Inferior parietal cortex (tissue), 1 donor: ENCODE results near the gene LILRB5.
"Not testable (repeated sequence)": the region's sequence is repeated elsewhere in the genome, so short reads cannot be mapped to it uniquely, and the experiment has no call there.

Experiments
- DNase-seq: peaks from one replicate; pipeline ENCODE4 v3.0.0-alpha.2; 2016; ENCODE audit errors: extremely low spot score

The LILRB5 gene

GRCh38 chr19:54257116-54257480 lies at the start of gene LILRB5:
TSS of gene LILRB5 (minus strand) at chr19:54257273. CDS start at chr19:54257193, 80 bp downstream.
- no peak for DNase-seq

- no peak for DNase-seq
Measured at GRCh38 chr19:54305141-54305540, 48.1 kb upstream of the LILRB5 start.

GRCh38 chr19:54302257-54302656 lies 45.2 kb upstream of the LILRB5 start:
- no peak for DNase-seq

GRCh38 chr19:54299515-54299914 lies 42.4 kb upstream of the LILRB5 start:
- no peak for DNase-seq

GRCh38 chr19:54299126-54299498 lies 42.0 kb upstream of the LILRB5 start:
- no peak for DNase-seq

GRCh38 chr19:54298357-54299125 lies 41.5 kb upstream of the LILRB5 start:
- DNase-seq = no peak

- DNase-seq = no peak
Measured at GRCh38 chr19:54297759-54298305, 40.8 kb upstream of the LILRB5 start.

- no peak for DNase-seq
Measured at GRCh38 chr19:54294539-54294938, 37.5 kb upstream of the LILRB5 start.

- DNase-seq = not testable (repeated sequence)
Measured at GRCh38 chr19:54289160-54289559, 32.1 kb upstream of the LILRB5 start.

GRCh38 chr19:54287456-54287855 lies 30.4 kb upstream of the LILRB5 start:
- no peak for DNase-seq

GRCh38 chr19:54286283-54286682 lies 29.2 kb upstream of the LILRB5 start:
- not testable (repeated sequence) for DNase-seq

- not testable (repeated sequence) for DNase-seq
Measured at GRCh38 chr19:54285427-54286056, 28.5 kb upstream of the LILRB5 start.

- no peak for DNase-seq
Measured at GRCh38 chr19:54282686-54283470, 25.8 kb upstream of the LILRB5 start.

- not testable (repeated sequence) for DNase-seq
Measured at GRCh38 chr19:54281729-54282075, 24.6 kb upstream of the LILRB5 start.

- DNase-seq = no peak
Measured at GRCh38 chr19:54281007-54281728, 24.1 kb upstream of the LILRB5 start, which contains the start of gene LILRB2. TSS of gene LILRB2 (minus strand) at chr19:54281110. CDS start at chr19:54280496, 614 bp downstream.

- DNase-seq = not testable (repeated sequence)
Measured at GRCh38 chr19:54280441-54280840, 23.4 kb upstream of the LILRB5 start.

GRCh38 chr19:54280025-54280424 lies 23.0 kb upstream of the LILRB5 start:
- DNase-seq = not testable (repeated sequence)

GRCh38 chr19:54279406-54279962 lies 22.4 kb upstream of the LILRB5 start:
- DNase-seq = no peak

- not testable (repeated sequence) for DNase-seq
Measured at GRCh38 chr19:54278571-54279195, 21.6 kb upstream of the LILRB5 start.

GRCh38 chr19:54278056-54278455 lies 21.0 kb upstream of the LILRB5 start:
- not testable (repeated sequence) for DNase-seq
